GM18873 (cell line): Measurements from ENCODE around the gene AQP2.

ENCODE experiments used
- ATAC-seq: cut with Tn5 transposase; IDR thresholded peaks from one replicate; pipeline ENCODE4 v1.9.1; 2021; ENCODE audit warnings: mild to moderate bottlenecking, moderate library complexity, moderate number of reproducible peaks; ENCODE audit not compliant: unreplicated experiment, low FRiP score

Gene AQP2

DNA sequence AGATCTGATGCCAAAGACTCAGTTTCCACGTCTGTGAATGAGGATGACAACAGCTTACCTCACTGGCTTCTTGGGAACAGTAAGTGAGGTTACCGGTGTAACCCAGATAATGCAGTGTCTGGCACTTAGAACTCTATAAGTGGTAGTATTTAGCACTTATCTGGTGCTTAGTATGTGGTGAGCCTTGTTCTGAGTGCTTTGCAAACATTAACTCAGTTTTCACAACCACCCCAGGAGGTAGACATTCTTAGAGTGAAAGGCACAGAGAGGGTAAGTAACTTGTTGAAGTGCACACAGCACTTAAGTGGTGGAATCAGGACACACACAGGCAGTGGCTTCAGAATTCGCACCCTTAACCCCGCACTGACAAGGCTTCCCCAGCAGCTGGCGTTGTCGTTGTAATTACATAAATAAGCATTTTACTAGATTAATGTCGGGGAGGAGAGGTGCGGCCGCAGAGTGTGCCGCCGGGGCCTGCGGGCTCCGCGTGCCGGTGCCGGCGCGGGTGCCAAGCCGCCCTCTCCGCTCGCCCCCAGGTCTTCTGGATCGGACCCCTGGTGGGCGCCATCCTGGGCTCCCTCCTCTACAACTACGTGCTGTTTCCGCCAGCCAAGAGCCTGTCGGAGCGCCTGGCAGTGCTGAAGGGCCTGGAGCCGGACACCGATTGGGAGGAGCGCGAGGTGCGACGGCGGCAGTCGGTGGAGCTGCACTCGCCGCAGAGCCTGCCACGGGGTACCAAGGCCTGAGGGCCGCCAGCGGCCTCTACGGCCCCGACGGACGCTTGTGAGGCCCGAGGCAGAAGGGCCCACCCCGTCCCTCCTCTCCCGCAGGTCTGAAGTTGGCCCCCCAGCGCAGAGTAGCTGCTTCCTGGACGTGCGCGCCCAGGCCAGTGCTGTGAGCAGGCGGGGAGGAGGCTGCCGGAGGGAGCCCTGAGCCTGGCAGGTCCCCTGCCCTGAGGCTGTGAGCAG, 4.6 kb downstream of the AQP2 start:
- no peak for ATAC-seq

DNA sequence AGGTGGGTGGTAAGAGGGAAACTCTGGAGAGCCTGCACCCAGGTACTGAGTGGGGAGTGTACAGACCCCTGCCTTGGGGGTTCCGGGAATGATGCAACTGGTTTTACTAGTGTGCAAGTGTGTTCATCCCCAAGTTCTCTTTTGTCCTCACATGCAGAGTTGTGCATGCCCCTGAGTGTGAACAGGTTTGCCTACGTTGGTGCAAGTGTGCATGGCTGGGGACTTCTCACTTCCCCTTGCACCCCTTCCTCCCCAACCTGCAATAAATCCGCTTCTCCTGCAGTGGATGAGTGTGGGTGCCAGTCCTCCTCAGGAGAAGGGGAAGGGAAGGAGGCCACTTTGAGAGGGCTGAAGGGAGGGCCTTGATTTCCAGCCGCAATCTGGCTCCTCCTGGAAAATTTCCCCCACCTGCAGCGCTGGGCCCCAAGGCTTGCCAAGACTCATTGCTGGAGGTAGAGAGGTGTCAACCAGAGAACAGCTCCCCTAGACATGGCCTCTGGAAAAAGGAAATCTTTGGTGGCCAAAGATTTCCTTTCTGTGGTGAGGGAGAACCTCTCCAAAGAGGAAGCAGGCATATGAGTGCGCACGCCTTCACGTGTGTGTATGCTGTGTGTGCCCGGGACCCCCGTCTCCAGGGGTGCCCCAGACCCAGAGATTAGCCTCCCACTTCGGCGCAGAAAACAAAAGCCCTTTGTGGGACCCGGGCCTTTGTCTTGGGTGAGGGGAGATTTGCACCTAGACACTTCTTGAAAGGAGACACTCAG, 5.5 kb downstream of the AQP2 start:
- no peak for ATAC-seq

DNA sequence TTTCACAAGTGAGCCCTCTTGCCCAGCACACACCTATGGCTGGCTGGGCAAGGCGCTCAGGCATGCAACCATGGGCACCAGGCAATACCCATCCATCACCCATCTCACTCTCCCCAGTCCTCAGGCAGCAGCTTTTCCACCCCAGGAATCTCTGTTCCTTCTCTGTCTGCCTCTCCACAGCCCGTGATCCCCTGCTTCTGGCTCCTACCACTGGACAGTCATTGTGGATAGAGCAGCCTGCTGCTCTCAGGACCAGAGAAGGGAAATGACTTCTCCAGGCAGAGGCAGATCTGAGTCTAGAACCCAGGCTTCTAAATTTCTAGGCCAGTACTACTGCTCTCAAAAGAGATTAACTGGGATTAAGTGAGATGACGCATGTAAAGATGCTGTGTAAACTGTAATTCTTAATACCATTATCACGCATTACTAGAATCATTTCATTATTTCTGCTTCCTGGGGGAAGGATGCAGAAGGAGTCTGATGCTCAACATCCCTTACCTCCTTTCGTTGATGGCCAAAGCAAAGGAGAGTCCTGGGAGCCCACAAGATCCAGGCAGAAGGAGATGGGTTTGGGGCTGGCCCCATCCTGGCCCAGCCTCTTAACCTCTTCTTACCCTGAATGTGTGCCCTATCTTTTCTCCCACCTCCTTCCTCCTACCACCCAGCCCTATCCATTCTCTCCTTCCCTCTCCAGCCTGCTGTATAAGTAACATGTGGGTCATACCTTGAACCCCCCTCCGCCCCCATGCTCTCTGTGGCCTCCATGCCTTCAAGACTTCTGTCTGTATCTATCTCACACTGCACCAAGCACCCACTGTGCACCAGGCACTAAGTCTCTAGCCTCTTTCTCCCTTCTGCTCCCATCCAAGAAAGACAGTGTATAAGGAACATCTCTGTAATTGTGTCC, 6.4 kb downstream of the AQP2 start:
- no peak for ATAC-seq

DNA sequence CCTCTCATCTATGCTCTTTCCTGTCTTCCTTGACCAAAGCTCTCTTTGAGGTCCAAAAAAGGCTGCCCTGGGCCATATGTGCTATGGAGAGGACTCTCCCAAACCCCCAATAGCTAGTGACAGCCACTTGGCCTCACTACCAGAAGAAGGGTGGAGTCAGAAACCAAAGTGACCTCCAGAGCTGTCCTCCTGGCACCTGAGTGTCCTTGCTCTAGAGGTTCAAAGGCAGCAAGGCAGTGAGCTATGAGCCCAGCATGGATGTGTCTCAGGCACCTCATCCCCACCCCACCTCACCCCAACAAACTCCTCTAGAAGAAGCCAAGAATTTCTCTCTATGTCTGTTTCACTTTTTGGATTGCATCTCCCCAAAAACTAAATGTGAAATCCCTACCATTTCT, 7.0 kb downstream of the AQP2 start:
- ATAC-seq, result no peak

DNA sequence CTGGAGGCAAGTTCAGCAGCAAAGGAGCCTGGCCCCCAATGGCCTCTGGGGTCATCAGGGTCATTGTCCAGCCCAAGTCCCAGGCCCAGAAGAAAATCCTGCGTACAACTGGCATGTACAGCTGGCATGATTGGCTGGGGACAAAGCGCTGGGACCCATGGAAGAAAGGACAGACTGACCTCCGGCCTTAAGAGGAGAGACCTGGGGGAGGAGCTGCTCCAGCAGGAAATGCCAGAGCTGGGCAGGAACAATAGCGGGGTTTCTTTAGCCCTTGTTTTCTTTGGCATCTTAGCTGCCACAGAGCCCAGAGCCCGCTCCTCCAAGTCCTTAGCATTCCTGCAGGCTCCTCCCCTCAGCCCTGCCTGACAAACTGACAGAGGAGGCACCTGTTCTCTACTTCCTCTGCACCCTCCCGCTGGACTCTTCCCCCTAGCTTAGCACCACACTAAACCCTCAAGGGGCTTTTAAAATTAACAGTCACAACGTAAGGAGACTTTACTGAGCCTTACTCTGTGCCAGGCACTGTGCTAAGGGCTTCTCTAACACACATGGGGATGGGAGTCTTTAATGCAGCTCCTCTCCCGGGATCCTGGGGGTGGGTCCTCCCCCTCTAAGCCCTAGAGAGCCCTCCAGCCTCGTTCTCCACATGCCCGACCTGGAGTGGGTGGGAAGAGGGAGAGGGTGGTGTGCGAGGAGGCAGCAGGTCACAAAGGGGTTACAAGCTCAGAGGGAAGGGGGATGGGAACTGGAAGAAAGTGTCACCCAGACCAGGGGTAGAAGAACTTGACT, 9.3 kb downstream of the AQP2 start:
- ATAC-seq, result no peak

DNA sequence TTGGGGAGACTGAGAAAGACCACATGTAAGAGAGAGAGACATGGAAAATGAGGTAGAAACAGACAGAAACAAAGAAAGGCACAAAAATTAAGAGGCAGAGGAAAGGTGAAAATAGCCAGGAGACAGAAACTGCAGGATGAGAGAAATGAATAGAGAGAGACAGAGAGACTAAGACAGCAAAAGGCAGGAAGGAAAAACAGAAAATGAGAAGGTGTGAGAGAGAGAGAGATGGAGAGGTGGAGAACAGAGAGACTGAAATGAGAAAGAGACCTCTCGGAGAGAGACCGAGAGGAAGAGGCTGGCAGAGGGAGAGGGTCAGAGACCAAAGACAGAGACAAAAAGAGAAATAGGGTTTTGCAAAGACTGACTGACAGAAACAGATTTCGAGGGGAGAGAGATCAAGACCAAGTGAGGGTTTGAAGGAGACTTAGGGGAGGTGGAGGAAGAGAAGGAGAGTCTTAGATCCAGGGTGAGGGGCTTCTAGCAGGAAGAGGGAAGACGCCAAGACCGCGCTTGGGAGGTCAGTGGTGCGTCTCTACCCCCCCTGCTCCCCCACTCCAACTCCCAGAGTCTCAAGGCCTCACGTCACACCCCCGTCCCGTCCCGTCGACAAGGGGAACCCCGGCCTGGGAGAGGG, 10.1 kb downstream of the AQP2 start:
- ATAC-seq, result no peak

DNA sequence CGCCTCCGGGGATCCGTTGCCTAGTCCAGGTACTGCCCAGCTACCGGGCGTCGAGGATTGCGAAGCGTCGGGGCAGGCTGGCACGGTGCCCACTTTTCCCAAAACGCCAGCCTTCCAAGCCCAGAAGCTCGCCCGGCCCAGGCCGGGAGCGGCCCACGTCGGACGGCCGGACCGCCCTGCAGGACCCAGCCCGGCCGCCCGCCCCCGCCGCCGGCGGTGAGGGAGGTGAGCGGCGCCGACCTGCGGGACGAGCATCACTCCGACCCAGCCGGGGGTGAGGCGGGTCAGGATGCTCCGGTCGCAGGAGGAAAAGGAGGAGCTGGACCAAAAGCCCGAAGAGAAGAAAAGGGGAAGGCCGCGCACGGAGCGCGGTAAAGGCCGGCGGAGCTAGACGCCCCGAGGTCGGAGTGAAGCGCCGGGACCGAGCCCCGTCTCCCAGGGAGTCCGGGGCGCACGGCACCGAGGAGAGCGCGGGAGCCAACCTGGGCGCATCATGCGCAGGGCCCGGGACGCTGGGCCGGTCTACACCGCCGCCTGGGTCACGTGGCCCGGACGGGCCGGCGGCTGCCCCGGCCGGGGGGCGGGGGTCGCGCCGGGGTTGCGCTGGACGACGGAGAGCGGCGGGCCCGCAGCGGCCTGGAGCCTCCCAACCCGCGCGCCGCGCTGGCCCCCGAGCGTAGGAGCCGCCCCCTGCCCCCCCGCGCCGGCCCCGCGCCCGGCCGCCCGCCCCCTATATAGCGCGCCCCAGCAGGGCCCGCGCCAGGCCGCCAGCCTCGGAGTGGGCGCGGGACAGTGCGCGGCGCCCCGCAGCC, 10.8 kb downstream of the AQP2 start, which contains the start of gene AQP5:
TSS of gene AQP5 (plus strand) at position 762 of the 812 bp plus-strand sequence. CDS start 146 bp downstream, outside the sequence.
- ATAC-seq, result no peak

DNA sequence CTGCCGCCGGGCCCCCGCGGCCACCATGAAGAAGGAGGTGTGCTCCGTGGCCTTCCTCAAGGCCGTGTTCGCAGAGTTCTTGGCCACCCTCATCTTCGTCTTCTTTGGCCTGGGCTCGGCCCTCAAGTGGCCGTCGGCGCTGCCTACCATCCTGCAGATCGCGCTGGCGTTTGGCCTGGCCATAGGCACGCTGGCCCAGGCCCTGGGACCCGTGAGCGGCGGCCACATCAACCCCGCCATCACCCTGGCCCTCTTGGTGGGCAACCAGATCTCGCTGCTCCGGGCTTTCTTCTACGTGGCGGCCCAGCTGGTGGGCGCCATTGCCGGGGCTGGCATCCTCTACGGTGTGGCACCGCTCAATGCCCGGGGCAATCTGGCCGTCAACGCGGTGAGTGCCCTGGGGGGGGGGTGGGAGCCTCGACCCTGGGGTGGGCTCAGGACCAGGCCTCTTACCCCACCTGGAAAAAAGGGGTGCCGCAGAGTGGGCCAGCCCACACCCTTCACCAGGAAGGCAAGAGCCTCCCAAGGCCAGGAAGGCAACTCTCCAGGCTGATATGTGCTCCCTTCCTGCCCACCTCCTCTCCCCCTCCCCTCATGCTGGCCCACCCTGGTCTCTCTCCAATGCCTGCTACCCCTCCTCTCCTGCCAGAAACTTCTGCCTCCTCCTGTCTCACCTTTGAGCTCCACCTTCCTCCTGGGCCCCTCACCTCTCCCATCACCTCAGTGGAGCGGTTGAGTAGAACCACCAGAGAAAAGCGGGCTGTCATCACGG, 11.6 kb downstream of the AQP2 start:
- ATAC-seq, result no peak

DNA sequence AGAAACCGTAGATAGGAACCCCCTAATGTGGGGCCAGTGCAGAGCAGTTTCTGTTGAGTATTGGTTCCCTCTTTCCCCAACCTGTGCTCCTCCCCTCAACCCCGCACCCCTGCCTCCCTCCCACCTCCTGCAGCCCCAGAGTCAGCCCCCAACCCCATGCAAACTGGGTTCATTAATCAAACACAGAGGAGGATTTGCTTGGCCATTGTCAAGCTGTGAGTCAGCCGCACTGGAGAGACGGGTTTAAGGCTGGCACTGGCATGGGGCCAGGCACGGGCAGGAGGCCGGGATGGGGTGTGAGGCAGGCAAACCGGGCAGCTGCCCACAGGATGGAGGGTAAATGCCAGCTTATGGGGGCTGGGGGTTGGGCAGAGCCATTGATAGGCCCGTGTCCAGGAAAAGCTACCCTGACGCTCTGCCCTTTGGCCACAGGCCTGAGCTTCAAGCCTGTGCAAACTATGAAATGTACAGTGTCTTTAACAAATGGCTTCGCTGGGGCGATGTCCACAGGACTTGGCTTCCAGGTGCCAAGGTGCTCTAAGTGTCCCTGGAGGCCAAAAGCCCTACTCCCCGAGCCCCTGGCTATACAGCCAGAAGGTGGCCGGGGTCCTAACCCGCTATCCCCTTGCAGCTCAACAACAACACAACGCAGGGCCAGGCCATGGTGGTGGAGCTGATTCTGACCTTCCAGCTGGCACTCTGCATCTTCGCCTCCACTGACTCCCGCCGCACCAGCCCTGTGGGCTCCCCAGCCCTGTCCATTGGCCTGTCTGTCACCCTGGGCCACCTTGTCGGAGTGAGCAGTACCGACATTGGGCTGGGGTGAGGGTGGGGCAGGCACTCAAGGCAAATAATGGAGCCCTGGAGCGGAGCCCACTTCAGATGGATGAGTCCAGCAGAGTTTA, 12.6 kb downstream of the AQP2 start:
- ATAC-seq, result no peak

DNA sequence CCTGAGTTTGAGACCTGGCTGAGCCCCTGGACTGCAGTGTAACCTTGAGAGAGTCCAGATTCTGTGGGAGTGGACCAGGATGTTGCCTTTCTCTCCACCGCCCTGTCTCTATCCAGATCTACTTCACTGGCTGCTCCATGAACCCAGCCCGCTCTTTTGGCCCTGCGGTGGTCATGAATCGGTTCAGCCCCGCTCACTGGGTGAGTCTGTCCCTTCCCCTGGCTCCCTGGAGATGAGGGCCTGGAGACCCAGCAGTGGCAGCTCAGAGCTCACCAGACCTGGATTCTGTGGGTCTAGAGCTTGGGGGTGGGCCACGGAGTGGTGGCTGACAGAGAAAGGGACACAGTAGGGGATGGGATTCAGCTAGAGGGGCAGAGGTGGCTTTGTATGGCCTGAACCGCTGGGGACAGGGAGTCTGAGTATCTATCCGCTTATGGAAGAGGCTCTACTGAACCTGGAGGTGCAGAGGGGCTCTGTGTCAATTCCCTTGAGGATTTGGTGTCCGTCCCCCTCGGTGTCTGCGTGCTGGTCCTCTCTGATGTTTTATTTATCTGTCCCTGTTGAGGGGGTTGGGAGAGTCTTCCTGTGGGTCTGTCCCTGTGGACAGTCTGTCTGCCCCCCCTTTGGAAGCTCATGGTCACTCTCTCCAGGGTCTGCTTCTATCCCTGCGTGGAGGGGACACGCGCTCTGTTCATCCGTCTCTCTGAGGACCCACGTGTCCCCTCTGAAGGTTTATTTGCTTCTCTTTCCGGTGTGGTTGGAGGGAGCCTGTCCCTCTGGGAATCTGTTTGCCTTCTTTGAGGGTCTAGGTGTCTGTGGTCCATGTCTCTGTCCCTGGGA, 13.7 kb downstream of the AQP2 start:
- ATAC-seq, result no peak

DNA sequence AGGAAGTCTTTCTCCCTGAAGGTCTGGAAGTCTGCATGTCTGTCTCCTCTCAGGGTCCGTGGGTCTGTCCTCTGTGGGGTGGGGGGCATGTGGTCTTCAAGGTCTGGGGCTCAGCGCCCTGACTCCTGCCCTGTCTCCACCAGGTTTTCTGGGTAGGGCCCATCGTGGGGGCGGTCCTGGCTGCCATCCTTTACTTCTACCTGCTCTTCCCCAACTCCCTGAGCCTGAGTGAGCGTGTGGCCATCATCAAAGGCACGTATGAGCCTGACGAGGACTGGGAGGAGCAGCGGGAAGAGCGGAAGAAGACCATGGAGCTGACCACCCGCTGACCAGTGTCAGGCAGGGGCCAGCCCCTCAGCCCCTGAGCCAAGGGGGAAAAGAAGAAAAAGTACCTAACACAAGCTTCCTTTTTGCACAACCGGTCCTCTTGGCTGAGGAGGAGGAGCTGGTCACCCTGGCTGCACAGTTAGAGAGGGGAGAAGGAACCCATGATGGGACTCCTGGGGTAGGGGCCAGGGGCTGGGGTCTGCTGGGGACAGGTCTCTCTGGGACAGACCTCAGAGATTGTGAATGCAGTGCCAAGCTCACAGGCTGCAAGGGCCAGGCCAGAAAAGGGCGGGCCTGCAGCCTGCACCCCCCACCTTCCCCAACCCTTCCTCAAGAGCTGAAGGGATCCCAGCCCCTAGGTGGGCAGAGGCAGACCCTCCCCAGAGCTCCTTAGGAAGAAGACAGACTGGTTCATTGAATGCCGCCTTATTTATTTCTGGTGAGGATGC, 14.5 kb downstream of the AQP2 start:
- no peak for ATAC-seq

DNA sequence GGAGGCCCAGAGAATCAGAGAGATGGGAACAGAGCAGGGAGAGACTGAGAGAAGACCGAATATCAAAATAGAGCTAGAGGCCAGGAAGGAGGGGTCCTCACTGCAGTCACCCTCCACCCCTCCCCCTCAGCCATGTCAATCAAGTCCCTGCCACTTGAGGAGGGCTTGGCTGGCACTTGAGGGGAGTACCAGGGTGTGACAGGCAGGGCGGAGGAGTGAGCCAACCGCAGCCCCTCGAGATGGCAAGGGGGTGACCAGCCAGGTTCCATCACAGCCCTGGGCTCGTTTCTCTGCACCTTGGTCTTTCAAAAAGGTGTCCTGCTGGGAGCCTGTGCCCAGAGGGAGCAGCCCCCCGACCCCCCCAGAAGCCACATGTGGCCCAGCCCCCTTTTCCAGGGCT, 15.3 kb downstream of the AQP2 start:
- ATAC-seq, result no peak

DNA sequence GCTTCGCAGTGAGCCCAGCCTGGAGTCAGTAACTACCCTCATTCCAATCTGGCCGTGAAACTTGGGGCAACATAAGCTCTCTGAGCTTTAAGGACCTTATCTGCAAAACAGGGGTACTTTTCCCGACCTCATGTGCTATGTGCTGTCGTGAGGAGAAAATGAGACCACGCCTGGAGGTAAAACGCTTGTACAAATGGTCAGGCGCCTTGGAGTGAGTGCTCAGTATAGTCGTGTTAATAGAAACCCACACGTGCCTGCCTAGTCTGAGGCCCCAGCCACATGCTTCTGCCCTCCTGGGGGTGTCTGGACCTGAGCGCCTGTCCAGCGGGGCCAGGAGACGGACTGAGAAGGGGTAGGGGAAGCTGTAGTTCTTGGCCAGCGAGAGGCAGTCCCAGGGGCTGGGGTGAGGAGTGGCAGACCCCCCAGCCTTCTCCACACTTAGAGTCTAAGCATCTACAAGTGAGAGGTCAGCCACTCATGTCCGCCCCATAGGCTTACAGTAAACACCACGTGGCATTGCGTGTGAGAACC, 16.0 kb downstream of the AQP2 start:
- no peak for ATAC-seq

DNA sequence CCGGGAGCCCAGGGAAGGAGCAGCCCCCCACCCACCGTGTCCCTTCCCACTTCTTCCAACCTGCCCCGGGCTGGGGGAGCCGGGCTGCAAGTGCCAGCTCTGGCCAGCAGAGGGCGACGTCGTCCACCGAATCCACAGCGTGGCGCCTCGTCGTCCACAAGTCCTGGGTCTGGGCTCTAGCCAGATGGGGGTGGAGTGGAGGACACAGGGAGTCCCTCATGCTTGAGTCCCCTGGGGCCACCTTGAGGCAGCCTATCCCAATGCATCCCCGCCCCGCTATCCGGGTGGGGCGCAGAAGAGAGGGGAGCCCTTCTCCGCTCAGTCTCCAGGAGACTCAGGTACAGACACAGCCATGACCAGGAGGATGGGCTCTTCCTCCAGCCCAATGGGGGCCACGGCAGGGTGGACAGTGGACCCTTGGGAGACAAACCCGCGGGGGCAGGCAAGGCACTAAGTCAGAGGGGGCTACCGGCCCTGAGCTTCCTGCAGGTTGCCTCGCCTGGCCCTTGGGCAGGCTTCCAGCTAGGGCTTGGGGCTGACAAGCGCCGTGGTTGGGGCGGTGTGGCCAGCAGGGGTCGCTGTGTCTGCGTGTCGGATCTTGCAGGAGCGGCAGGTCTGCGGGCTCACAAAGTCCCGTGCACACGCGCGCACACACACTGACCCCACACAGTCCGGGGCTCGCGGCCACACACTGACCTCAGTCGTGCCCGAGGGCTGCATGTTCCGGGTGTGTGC, 16.7 kb downstream of the AQP2 start:
- no peak for ATAC-seq
